Esophagus squamous epithelium (tissue), 4 donors: ENCODE data around the gene SLC19A1.

Experiments
- CTCF ChIP-seq, 6 experiments: fragments of 450-650 bp in 4 of 6; fragments of 200-600 bp in 2 of 6; sonication (generic) in 2 of 6; IDR thresholded peaks; one replicate each; pipeline ENCODE4 v1.5.1; 2016 to 2019; ENCODE audit warnings: antibody characterized with exemption in 6 of 6, mild to moderate bottlenecking in 4 of 6, moderate library complexity in 4 of 6
- POLR2A ChIP-seq, 4 donors: fragments of 450-650 bp; IDR thresholded peaks; one replicate each; pipeline ENCODE4 v1.6.1; 2017; ENCODE audit warnings: antibody characterized with exemption in 4 of 4, mild to moderate bottlenecking in 4 of 4, moderate library complexity in 3 of 4

- TF ChIP-seq CTCF (IDR thresholded peaks at IDR 0.05) (no peak), POLR2A (IDR thresholded peaks at IDR 0.05) (no peak)
These were observed 55.0 kb downstream of the SLC19A1 start for GRCh38 chr21:45487161-45487806.
